ENCODE measurements around the gene NUP50. TPM values are rescaled to one million over a fixed set of nuclear protein-coding genes. Genes with fewer than 3 reads are reported as not detected.
A peak's percentile ranks its signal among the peaks of the same experiment; 100 is the strongest.

Gene NUP50
- total RNA-seq, 1 experiment from 2014 or later, result 160 TPM

- DNase-seq (ENCODE audit: low read depth), result no peak
Measured at GRCh38 chr22:45208696-45208992, 44.9 kb downstream of the NUP50 start.

GRCh38 chr22:45208993-45209838 is 45.5 kb downstream of the NUP50 start:
- DNase-seq (ENCODE audit: low read depth), result peak; percentile 64

GRCh38 chr22:45210174-45210573 is 46.4 kb downstream of the NUP50 start:
- no peak for DNase-seq (ENCODE audit: low read depth)

- DNase-seq (ENCODE audit: low read depth), result no peak
Measured at GRCh38 chr22:45210577-45210976, 46.9 kb downstream of the NUP50 start.

- no peak for DNase-seq (ENCODE audit: low read depth)
Measured at GRCh38 chr22:45210991-45211390, 47.3 kb downstream of the NUP50 start.

- no peak for DNase-seq (ENCODE audit: low read depth)
Measured at GRCh38 chr22:45211435-45211834, 47.7 kb downstream of the NUP50 start.

GRCh38 chr22:45211848-45212247 is 48.1 kb downstream of the NUP50 start:
- DNase-seq (ENCODE audit: low read depth), result no peak

GRCh38 chr22:45212306-45212709 is 48.6 kb downstream of the NUP50 start:
- peak; percentile 95 for DNase-seq (ENCODE audit: low read depth)

- peak; percentile 54 for DNase-seq (ENCODE audit: low read depth)
Measured at GRCh38 chr22:45212992-45213751, 49.4 kb downstream of the NUP50 start.

GRCh38 chr22:45216133-45217003 is 52.6 kb downstream of the NUP50 start:
- no peak for DNase-seq (ENCODE audit: low read depth)

GRCh38 chr22:45217345-45217744 is 53.6 kb downstream of the NUP50 start:
- DNase-seq (ENCODE audit: low read depth), result no peak

- DNase-seq (ENCODE audit: low read depth), result no peak
Measured at GRCh38 chr22:45217806-45218205, 54.1 kb downstream of the NUP50 start.

- no peak for DNase-seq (ENCODE audit: low read depth)
Measured at GRCh38 chr22:45218976-45219375, 55.3 kb downstream of the NUP50 start.

GRCh38 chr22:45221201-45221600 is 57.5 kb downstream of the NUP50 start:
- no peak for DNase-seq (ENCODE audit: low read depth)

GRCh38 chr22:45223304-45224117 is 59.8 kb downstream of the NUP50 start:
- DNase-seq (ENCODE audit: low read depth), result no peak

GRCh38 chr22:45224331-45224730 is 60.6 kb downstream of the NUP50 start:
- no peak for DNase-seq (ENCODE audit: low read depth)

GRCh38 chr22:45224988-45225731 is 61.4 kb downstream of the NUP50 start:
- DNase-seq (ENCODE audit: low read depth), result no peak

- DNase-seq (ENCODE audit: low read depth), result no peak
Measured at GRCh38 chr22:45225732-45226502, 62.2 kb downstream of the NUP50 start.

- peak; percentile 46 for DNase-seq (ENCODE audit: low read depth)
Measured at GRCh38 chr22:45226503-45227186, 62.9 kb downstream of the NUP50 start.
